Uterus (tissue), 2 donors: ENCODE measurements around the gene CTDNEP1.

Experiments
- CTCF ChIP-seq, 4 experiments: fragments of 200-600 bp in 2 of 4; fragments of 450-650 bp in 2 of 4; sonication (generic) in 2 of 4; IDR thresholded peaks; one replicate each; pipeline ENCODE4 v1.5.1; 2016 to 2019; ENCODE audit warnings: antibody characterized with exemption in 4 of 4, mild to moderate bottlenecking in 2 of 4, moderate library complexity in 1 of 4
- POLR2A ChIP-seq, 2 donors: fragments of 450-650 bp; IDR thresholded peaks; one replicate each; pipeline ENCODE4 v1.6.1; 2016; ENCODE audit warnings: antibody characterized with exemption in 2 of 2, mild to moderate bottlenecking in 1 of 2, moderate library complexity in 1 of 2

GRCh38 chr17:7204336-7204735 lies 47.2 kb downstream of the CTDNEP1 start:
- TF ChIP-seq CTCF (IDR thresholded peaks at IDR 0.05) (no peak), POLR2A (IDR thresholded peaks at IDR 0.05) (no peak)
